Lower leg skin (tissue), 3 donors: ENCODE measurements around the gene CEP170B.

Experiments used
- CTCF ChIP-seq, 3 donors: fragments of 450-650 bp; IDR thresholded peaks; one replicate each; pipeline ENCODE4 v1.5.1; 2016; ENCODE audit warnings: antibody characterized with exemption in 3 of 3, mild to moderate bottlenecking in 3 of 3, moderate library complexity in 2 of 3
- POLR2A ChIP-seq, 2 donors: fragments of 450-650 bp; IDR thresholded peaks; one replicate each; pipeline ENCODE4 v1.6.1; 2016 to 2017; ENCODE audit warnings: antibody characterized with exemption in 2 of 2, mild to moderate bottlenecking in 1 of 2, moderate library complexity in 1 of 2

- TF ChIP-seq CTCF (IDR thresholded peaks at IDR 0.05) (no peak), POLR2A (IDR thresholded peaks at IDR 0.05) (no peak)
These were observed 74.8 kb downstream of the CEP170B start for GRCh38 chr14:104939666-104940410.
